CD4-positive, alpha-beta memory T cell (primary cell): ENCODE measurements around the gene THBS3. TPM values are rescaled to one million over a fixed set of nuclear protein-coding genes. Genes with fewer than 3 reads are reported as not detected.

Experiments used
- CTCF ChIA-PET: fragments of 350-600 bp; sonication (Branson Sonifier 250); formaldehyde crosslinking; loops from one replicate; lab custom pipeline; 2021; ENCODE audit warnings: inconsistent platforms; ENCODE audit not compliant: partially characterized antibody; lab: Charles Lee
- POLR2A ChIA-PET: fragments of 350-600 bp; sonication (Branson Sonifier 250); formaldehyde crosslinking; loops from one replicate; lab custom pipeline; 2021; ENCODE audit not compliant: partially characterized antibody; lab: Charles Lee
- DNase-seq, 5 donors: peaks; one replicate each; pipeline versions ENCODE4 v3.0.0 to v3.0.0-alpha.2; 2020 to 2022; ENCODE audit warnings: mixed read lengths in 1 of 5
- H3K27ac ChIP-seq: one replicate; pipeline ENCODE4 v1.7.0; 2013; ENCODE audit warnings: low read depth, low read length
- H3K27me3 ChIP-seq: 2 replicates; pipeline ENCODE4 v1.7.0; 2013; ENCODE audit warnings: mild to moderate bottlenecking, low read length, moderate library complexity; ENCODE audit not compliant: insufficient read depth
- H3K36me3 ChIP-seq: 2 replicates; pipeline ENCODE4 v1.7.0; 2013; ENCODE audit warnings: mild to moderate bottlenecking, low read length, moderate library complexity; ENCODE audit not compliant: insufficient read depth
- H3K4me1 ChIP-seq: 2 replicates; pipeline ENCODE4 v1.7.0; 2013; ENCODE audit warnings: mild to moderate bottlenecking, low read length, moderate library complexity; ENCODE audit not compliant: insufficient read depth
- H3K4me3 ChIP-seq, 2 donors: one replicate each; pipeline ENCODE4 v1.7.0; 2013; ENCODE audit warnings: low read length in 2 of 2, mild to moderate bottlenecking in 1 of 2
- H3K9me3 ChIP-seq, 2 donors: one replicate each; pipeline ENCODE4 v1.7.0; 2013; ENCODE audit warnings: low read length in 2 of 2, control low read depth in 1 of 2; ENCODE audit not compliant: control insufficient read depth in 1 of 2
- H3K27ac Mint-ChIP-seq, 7 donors: one replicate each; pipeline ENCODE4 v1.8.0; 2020 to 2021; ENCODE audit warnings: mixed read lengths in 7 of 7, mild to moderate bottlenecking in 6 of 7, inconsistent platforms in 3 of 7, moderate library complexity in 3 of 7
- H3K27me3 Mint-ChIP-seq, 2 donors: one replicate each; pipeline ENCODE4 v1.8.0; 2020 to 2021; ENCODE audit warnings: mixed read lengths in 2 of 2
- H3K36me3 Mint-ChIP-seq, 2 donors: one replicate each; pipeline ENCODE4 v1.8.0; 2020 to 2021; ENCODE audit warnings: mixed read lengths in 2 of 2, inconsistent platforms in 1 of 2, mild to moderate bottlenecking in 1 of 2
- H3K4me1 Mint-ChIP-seq, 4 donors: one replicate each; pipeline ENCODE4 v1.8.0; 2020 to 2021; ENCODE audit warnings: mixed read lengths in 4 of 4, mild to moderate bottlenecking in 1 of 4
- H3K4me3 Mint-ChIP-seq, 8 donors: one replicate each; pipeline ENCODE4 v1.8.0; 2020 to 2021; ENCODE audit warnings: mixed read lengths in 8 of 8, mild to moderate bottlenecking in 7 of 8, moderate library complexity in 6 of 8, inconsistent platforms in 3 of 8
- H3K9me3 Mint-ChIP-seq, 8 donors: one replicate each; pipeline ENCODE4 v1.8.0; 2020 to 2021; ENCODE audit warnings: mixed read lengths in 8 of 8, mild to moderate bottlenecking in 5 of 8, inconsistent platforms in 3 of 8, moderate library complexity in 1 of 8
- intact Hi-C: fragments of 100-400 bp; cut with micrococcal nuclease; formaldehyde crosslinking; loops from one replicate; pipeline ENCODE4 v1.15.1; 2023
- polyA plus RNA-seq, 2 donors: library from polyadenylated mRNA; unstranded; fragments of 300-500 nt; fragmentation: Illumina TruSeq; gene quantifications; one replicate each; pipeline ENCODE4 v1.2.3, GENCODE V29; 2021
- total RNA-seq, 2 experiments: library from RNA; stranded (reverse); gene quantifications; one replicate each; pipeline ENCODE4 v1.2.3, GENCODE V29; 2021

THBS3 gene
- total and polyA plus RNA-seq, 4 experiments from 2014 or later: 6.1 to 33.5 (median 18.8) TPM

DNA sequence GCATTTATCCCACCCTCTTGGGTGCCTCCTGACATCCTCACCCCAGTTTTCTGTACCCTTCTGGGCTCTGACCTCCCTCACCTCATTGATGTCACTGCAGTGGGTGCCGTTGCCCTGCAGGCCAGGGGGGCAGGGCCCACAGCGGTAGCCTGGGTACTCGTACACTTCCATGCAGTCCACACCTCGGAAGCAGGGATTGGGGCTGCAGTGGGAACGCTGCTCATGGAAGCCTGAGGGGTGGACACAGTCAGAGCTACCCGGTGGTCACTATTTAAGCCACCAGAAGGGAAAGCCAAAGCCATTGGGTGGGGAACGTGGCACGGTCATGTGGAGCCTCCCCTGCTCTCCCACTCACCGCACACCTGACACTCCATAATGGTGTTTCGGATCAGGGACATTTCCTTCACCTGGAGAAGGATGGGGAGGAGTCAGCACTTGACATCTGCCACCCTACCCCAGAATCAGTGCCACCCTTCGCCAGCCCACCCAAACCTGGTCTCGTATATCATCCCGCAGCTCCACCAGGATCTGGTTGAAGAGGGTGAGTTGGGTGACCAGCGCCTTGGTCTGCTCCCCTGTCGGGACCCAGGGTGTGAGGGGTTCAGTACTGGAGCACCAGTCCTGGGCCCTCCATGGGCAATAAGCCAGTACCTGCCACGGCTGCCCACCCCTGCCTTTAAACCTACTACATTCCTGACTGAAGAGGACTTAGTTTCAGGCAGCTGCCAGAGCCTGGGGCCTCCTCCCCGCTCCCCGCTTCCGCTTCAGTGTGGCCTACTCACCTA lies 4.8 kb downstream of the THBS3 start:
- Histone ChIP-seq H3K4me1 (peaks cover 11% of the 10 kb centered on the region), H3K27ac (no peak overlapping the region), H3K4me3 (no peak overlapping the region), H3K9me3 (no peaks in the 10 kb centered on the region), H3K27me3 (no peaks in the 10 kb centered on the region), H3K36me3 (no peaks in the 10 kb centered on the region)
- H3K27ac Mint-ChIP-seq: peak overlapping the region in 3 of 7 donors; percentile 29 to 59 (median 36)
- H3K9me3 Mint-ChIP-seq: no peaks in the 10 kb centered on the region
- peaks cover 4 to 6% of the 10 kb centered on the region in 2 donors for H3K36me3 Mint-ChIP-seq
- CTCF ChIA-PET: interaction anchor here (0.9 to 1.6 kb wide), 3 partner anchors 9 to 48 kb away, joined by 3 to 8 read pairs (median 5); no protein-coding TSS in a partner anchor
- H3K4me3 Mint-ChIP-seq: no peak overlapping the region
- POLR2A ChIA-PET: interaction anchor here (0.7 to 1.1 kb wide), 2 partner anchors 26 to 42 kb away, joined by 3 to 5 read pairs; no protein-coding TSS in a partner anchor
- peaks cover 10 to 14% (median 12%) of the 10 kb centered on the region in 4 donors for H3K4me1 Mint-ChIP-seq
- intact Hi-C loops: no loop called here
- no peaks in the 10 kb centered on the region for H3K27me3 Mint-ChIP-seq
- DNase-seq: peak in 1 of 5 donors; percentile 33

DNA sequence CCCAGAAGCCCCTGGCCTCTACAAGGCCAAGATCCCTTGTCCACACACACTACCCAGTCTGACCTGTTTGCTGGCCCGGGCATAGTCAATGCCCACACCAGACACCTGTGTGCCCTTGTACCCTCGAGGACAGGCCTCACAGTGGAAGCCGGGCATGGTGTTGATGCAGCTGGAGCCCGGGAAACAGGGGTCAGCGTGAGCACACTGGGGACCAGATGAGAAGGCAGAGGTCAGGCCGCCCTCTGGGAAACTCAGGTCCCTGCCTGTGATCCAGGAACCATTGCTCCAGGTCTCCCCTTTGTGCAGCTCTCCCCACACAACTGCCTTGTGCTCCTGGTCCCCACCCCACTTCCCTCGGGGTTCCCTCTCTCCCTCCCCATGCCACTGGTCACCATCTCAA lies 5.5 kb downstream of the THBS3 start:
- Mint-ChIP-seq H3K4me1 (peaks cover 5 to 7% (median 6%) of the 10 kb centered on the region in 4 donors), H3K4me3 (no peak overlapping the region), H3K9me3 (no peaks in the 10 kb centered on the region), H3K27me3 (no peaks in the 10 kb centered on the region), H3K27ac (peak overlapping the region in 1 of 7 donors; percentile 59), H3K36me3 (peaks cover 4 to 6% of the 10 kb centered on the region in 2 donors)
- no peaks in the 10 kb centered on the region for H3K36me3 ChIP-seq
- peaks cover 4% of the 10 kb centered on the region for H3K4me1 ChIP-seq
- no peaks in the 10 kb centered on the region for H3K27me3 ChIP-seq
- intact Hi-C loops: no loop called here
- DNase-seq: peak in 1 of 5 donors; percentile 2
- no peak overlapping the region for H3K4me3 ChIP-seq
- H3K9me3 ChIP-seq: no peaks in the 10 kb centered on the region
- ChIA-PET POLR2A (no interaction called here), CTCF (interaction anchor here (0.9 to 1.6 kb wide), 5 partner anchors 9 to 49 kb away, joined by 3 to 5 read pairs (median 3); no protein-coding TSS in a partner anchor)
- no peak overlapping the region for H3K27ac ChIP-seq

DNA sequence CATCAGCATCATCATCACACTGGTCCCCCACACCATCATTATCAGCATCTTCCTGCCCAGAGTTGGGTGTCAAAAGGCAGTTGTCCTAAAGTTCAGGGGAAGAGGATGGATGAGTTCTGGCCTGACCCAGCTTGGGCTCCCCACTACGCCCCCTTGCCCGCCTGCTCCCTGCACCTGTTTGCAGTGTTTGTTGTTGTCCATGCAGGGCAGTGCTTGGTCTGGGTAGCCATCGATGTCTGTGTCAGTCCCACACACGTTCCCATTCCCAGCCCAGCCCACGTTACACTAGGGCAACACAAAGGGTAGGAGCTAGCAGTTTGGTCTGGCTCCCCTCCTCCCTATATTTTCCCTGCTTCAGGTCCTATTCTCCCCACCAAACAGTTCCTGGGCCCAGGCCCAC lies 6.8 kb downstream of the THBS3 start:
- CTCF ChIA-PET: interaction anchor here (1.2 kb wide), 1 partner anchor 26 kb away, joined by 3 read pairs; no protein-coding TSS in a partner anchor
- peak in 1 of 5 donors; percentile 3 for DNase-seq
- H3K27ac Mint-ChIP-seq: peak overlapping the region in 2 of 7 donors; percentile 18 to 46
- Histone ChIP-seq H3K36me3 (no peaks in the 10 kb centered on the region), H3K9me3 (no peaks in the 10 kb centered on the region), H3K27me3 (no peaks in the 10 kb centered on the region), H3K4me1 (no peaks in the 10 kb centered on the region), H3K27ac (no peak overlapping the region), H3K4me3 (no peak overlapping the region)
- intact Hi-C loops: no loop called here
- H3K27me3 Mint-ChIP-seq: no peaks in the 10 kb centered on the region
- H3K36me3 Mint-ChIP-seq: peaks cover 1 to 4% of the 10 kb centered on the region in 2 donors
- POLR2A ChIA-PET: no interaction called here
- peaks cover 0 to 1% (median 0%) of the 10 kb centered on the region in 8 donors for H3K9me3 Mint-ChIP-seq
- no peak overlapping the region for H3K4me3 Mint-ChIP-seq
- peaks cover 0 to 5% (median 0%) of the 10 kb centered on the region in 4 donors for H3K4me1 Mint-ChIP-seq

DNA sequence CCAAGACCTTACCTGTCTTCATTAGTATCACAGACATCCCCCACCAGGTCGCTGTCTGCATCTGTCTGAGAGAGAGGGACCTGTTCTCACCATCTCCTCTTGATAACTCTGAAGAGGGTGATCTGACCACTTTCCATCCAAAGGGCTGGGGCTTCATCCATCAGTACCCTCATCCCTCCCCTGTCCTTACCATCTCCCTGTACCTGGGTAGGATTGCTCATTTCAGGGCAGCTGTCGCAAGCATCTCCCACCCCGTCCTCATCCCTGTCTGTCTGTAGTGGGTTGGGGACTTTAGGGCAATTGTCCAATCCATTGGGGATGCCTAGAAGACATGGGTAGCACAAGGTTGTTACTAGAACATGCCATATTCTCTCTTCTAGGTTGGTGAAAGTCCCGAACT lies 7.9 kb downstream of the THBS3 start:
- Histone ChIP-seq H3K27me3 (no peaks in the 10 kb centered on the region), H3K27ac (no peak overlapping the region), H3K4me1 (no peaks in the 10 kb centered on the region), H3K36me3 (no peaks in the 10 kb centered on the region), H3K4me3 (no peak overlapping the region), H3K9me3 (no peaks in the 10 kb centered on the region)
- H3K27me3 Mint-ChIP-seq: no peaks in the 10 kb centered on the region
- DNase-seq: peak in 1 of 5 donors; percentile 5
- H3K9me3 Mint-ChIP-seq: peaks cover 0 to 1% (median 0%) of the 10 kb centered on the region in 8 donors
- peaks cover 1 to 4% of the 10 kb centered on the region in 2 donors for H3K36me3 Mint-ChIP-seq
- H3K4me3 Mint-ChIP-seq: peak overlapping the region in 1 of 8 donors; percentile 38
- H3K4me1 Mint-ChIP-seq: peaks cover under 1 to 12% (median 3%) of the 10 kb centered on the region in 4 donors
- POLR2A ChIA-PET: interaction anchor here (0.6 kb wide), 1 partner anchor 25 kb away, joined by 3 read pairs; no protein-coding TSS in a partner anchor
- intact Hi-C loops: no loop called here
- CTCF ChIA-PET: no interaction called here
- H3K27ac Mint-ChIP-seq: peak overlapping the region in 1 of 7 donors; percentile 78

DNA sequence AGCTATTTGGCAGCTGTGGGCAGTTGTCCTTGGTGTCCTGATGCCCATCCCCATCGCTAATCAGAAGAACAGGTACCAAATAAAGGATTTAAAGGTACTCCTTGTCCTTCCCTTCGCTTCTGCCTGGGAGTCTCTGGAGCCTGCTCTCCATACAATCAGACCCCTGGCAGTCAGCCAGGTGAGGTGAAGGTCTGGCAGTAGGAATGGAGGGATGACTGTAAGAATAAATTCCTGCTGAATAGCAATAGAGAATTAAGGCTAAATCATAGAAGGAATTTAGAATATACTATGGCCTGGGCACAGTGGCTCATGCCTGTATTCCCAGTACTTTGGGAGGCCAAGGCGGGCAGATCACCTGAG lies 9.2 kb downstream of the THBS3 start:
- intact Hi-C loops: no loop called here
- H3K4me1 Mint-ChIP-seq: peaks cover 11 to 25% (median 13%) of the 10 kb centered on the region in 4 donors
- POLR2A ChIA-PET: interaction anchor here (0.6 kb wide), 1 partner anchor 52 kb away, joined by 3 read pairs; no protein-coding TSS in a partner anchor
- H3K4me3 Mint-ChIP-seq: no peak overlapping the region
- CTCF ChIA-PET: no interaction called here
- H3K36me3 Mint-ChIP-seq: peaks cover 3 to 4% of the 10 kb centered on the region in 2 donors
- Histone ChIP-seq H3K27ac (no peak overlapping the region), H3K27me3 (no peaks in the 10 kb centered on the region), H3K4me1 (peaks cover 11% of the 10 kb centered on the region), H3K36me3 (no peaks in the 10 kb centered on the region), H3K4me3 (no peak overlapping the region), H3K9me3 (no peaks in the 10 kb centered on the region)
- DNase-seq: peak in 1 of 5 donors; percentile 20
- H3K27ac Mint-ChIP-seq: peak overlapping the region in 1 of 7 donors; percentile 23
- no peaks in the 10 kb centered on the region for H3K27me3 Mint-ChIP-seq
- H3K9me3 Mint-ChIP-seq: peaks cover 0 to 1% (median 0%) of the 10 kb centered on the region in 8 donors

DNA sequence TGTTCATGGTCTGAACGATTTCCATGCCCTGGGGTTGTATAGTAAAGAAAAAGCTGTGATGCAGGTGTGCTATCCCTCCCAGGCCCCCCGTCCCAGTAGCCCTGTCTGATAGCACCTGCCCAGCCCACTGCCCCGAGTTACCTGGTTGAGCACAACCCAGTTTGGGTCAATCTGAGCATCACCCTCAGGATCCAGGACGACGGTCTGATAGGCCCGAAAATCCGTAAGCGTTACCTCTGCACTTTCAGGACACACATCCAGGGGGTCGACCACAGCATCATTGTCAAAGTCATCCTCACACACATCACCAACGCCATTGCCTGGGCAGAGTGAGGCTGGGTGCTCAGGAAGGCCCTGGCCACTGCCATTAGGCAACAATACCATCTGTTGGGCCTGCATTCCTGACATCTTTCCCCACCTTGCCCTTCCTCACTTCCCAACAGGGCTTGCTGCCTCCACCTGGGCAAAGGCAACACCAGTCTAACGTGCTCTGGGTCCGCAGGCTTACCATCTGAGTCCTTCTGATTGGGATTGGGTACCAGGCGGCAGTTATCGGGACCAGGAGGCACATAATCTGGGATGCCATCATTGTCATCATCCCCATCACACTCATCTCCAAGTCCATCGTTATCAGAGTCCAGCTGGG lies 9.7 kb downstream of the THBS3 start:
- no peak overlapping the region for H3K4me3 Mint-ChIP-seq

More for the DNA sequence above, 9.7 kb downstream of the THBS3 start:
- intact Hi-C loops: no loop called here
- Histone ChIP-seq H3K9me3 (no peaks in the 10 kb centered on the region), H3K27ac (no peak overlapping the region), H3K4me3 (no peak overlapping the region), H3K36me3 (no peaks in the 10 kb centered on the region), H3K4me1 (peaks cover 16% of the 10 kb centered on the region), H3K27me3 (no peaks in the 10 kb centered on the region)
- peaks cover 0 to 1% (median 0%) of the 10 kb centered on the region in 8 donors for H3K9me3 Mint-ChIP-seq
- POLR2A ChIA-PET: interaction anchor here (0.6 kb wide), 1 partner anchor 51 kb away, joined by 3 read pairs; no protein-coding TSS in a partner anchor
- H3K4me1 Mint-ChIP-seq: peaks cover 14 to 29% (median 16%) of the 10 kb centered on the region in 4 donors
- CTCF ChIA-PET: interaction anchor here (1.2 kb wide), 1 partner anchor 9 kb away, joined by 4 read pairs; the partner anchor contains the start of gene THBS3
- no peaks in the 10 kb centered on the region for H3K27me3 Mint-ChIP-seq
- peaks cover 3 to 4% of the 10 kb centered on the region in 2 donors for H3K36me3 Mint-ChIP-seq
- H3K27ac Mint-ChIP-seq: peak overlapping the region in 2 of 7 donors; percentile 3 to 63
- peak in 1 of 5 donors; percentile 24 for DNase-seq
